Peyer's patch (tissue), 4 donors: ENCODE results near the gene MICAL3. TPM values are rescaled to one million over a fixed set of nuclear protein-coding genes. Genes with fewer than 3 reads are reported as not detected.

Experiments
- DNase-seq, 3 donors: peaks; one replicate each; pipeline ENCODE4 v3.0.0-alpha.2; 2017 to 2019
- H3K27ac ChIP-seq, 4 donors: fragments of 200-600 bp; sonication (generic); one replicate each; pipeline ENCODE4 v1.5.1; 2016 to 2019
- H3K27me3 ChIP-seq, 2 donors: fragments of 200-600 bp; sonication (generic); one replicate each; pipeline ENCODE4 v1.5.1; 2019
- H3K36me3 ChIP-seq, 3 donors: fragments of 200-600 bp; sonication (generic); one replicate each; pipeline ENCODE4 v1.5.1; 2016 to 2019
- H3K4me1 ChIP-seq, 4 donors: fragments of 200-600 bp; sonication (generic); one replicate each; pipeline ENCODE4 v1.5.1; 2016 to 2019
- H3K4me3 ChIP-seq, 4 donors: fragments of 200-600 bp; sonication (generic); 1 replicate in 3 of 4; 2 replicates in 1 of 4; pipeline ENCODE4 v1.5.1; 2016 to 2019; ENCODE audit warnings: mild to moderate bottlenecking in 1 of 4
- H3K9me3 ChIP-seq, 4 donors: fragments of 200-600 bp; sonication (generic); one replicate each; pipeline ENCODE4 v1.5.1; 2016 to 2019; ENCODE audit warnings: mild to moderate bottlenecking in 1 of 4
- POLR2A ChIP-seq, 2 donors: fragments of 450-650 bp; IDR thresholded peaks; one replicate each; pipeline ENCODE4 v1.5.1; 2017; ENCODE audit warnings: antibody characterized with exemption in 2 of 2, mild to moderate bottlenecking in 2 of 2, moderate library complexity in 2 of 2
- total RNA-seq, 4 donors: library from RNA; depleted of rRNA; stranded (reverse); fragments of >200 nt; gene quantifications; one replicate each; pipeline ENCODE4 v1.1.0, GENCODE V29; 2016
- TF ChIP-seq, protein P1 (sequence below), 6 experiments: fragments of 450-650 bp in 4 of 6; fragments of 200-600 bp in 2 of 6; sonication (generic) in 1 of 6; IDR thresholded peaks; one replicate each; pipeline ENCODE4 v1.5.1; 2017 to 2019; ENCODE audit warnings: antibody characterized with exemption in 6 of 6, mild to moderate bottlenecking in 3 of 6, moderate library complexity in 1 of 6

The MICAL3 gene
- total RNA-seq, 4 donors from 2014 or later: 68.5 to 99.1 (median 88.7) TPM

DNA sequence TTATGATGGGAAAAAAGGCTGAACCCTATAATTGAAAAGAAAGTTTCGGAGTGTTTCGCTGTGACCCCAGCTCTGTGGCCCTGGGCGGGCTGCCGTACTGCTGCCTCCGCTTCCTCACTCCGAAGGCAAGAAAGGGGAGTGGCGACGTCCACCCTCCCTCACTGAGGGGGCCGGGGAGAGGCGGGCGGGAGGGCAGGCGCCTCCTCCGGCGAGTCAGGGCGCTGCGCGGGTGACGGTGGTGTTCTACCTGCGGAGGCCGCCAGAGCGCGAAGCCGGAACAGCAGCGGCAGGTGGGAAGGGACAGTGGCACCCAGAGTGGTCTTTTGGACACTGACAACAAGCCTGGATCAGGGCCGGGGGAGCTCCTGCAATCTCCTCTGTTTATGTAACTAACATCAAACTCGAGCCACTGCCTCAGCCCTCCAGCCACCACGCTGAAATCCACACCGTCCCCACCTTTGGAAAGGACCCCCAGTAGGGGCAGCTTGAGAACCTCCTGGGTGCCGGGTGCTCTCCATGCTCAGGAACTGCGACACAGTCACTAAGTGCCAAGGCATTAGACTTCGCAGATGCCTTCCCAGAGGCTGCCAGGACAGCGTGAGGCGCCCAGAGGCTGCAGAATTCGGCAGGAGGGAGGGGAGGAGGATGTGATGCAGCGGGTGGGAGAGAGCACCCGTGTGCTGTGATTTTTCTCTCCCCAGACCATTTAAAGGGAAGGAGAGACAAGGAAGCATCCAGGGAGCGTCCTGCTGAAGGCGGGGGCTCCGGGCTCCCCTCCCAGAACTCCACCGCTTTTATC is 275.6 kb downstream of the MICAL3 start:
- H3K36me3 ChIP-seq: no peaks in the 10 kb centered on the region
- no peaks in the 10 kb centered on the region for H3K27me3 ChIP-seq
- H3K4me3 ChIP-seq: no peak overlapping the region
- TF ChIP-seq, protein P1, sequence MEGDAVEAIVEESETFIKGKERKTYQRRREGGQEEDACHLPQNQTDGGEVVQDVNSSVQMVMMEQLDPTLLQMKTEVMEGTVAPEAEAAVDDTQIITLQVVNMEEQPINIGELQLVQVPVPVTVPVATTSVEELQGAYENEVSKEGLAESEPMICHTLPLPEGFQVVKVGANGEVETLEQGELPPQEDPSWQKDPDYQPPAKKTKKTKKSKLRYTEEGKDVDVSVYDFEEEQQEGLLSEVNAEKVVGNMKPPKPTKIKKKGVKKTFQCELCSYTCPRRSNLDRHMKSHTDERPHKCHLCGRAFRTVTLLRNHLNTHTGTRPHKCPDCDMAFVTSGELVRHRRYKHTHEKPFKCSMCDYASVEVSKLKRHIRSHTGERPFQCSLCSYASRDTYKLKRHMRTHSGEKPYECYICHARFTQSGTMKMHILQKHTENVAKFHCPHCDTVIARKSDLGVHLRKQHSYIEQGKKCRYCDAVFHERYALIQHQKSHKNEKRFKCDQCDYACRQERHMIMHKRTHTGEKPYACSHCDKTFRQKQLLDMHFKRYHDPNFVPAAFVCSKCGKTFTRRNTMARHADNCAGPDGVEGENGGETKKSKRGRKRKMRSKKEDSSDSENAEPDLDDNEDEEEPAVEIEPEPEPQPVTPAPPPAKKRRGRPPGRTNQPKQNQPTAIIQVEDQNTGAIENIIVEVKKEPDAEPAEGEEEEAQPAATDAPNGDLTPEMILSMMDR (IDR thresholded peaks at IDR 0.05): no peak
- no peak for TF ChIP-seq POLR2A (IDR thresholded peaks at IDR 0.05)
- no peaks in the 10 kb centered on the region for H3K4me1 ChIP-seq
- no peak overlapping the region for H3K27ac ChIP-seq
- no peaks in the 10 kb centered on the region for H3K9me3 ChIP-seq
- no peak for DNase-seq

DNA sequence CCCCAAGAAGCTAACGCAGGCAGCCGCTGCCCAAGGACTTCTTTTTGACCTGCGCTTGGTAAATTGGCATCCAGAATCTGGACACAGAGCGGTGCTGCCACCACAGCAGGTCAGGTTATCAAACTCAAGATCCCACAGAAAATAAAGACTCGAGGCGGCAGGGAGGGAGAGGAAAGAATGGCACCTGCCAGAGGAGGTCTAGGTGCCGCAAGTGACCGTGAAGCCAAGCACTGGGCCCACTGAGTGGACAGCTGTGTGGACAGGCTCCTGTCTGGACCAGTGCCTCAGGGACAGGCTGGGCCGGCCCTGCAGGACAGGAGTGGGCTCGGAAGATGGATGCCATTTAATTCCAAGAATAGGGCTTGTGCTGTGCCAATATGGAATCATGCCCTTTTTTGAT is 277.4 kb downstream of the MICAL3 start:
- Histone ChIP-seq H3K4me1 (no peaks in the 10 kb centered on the region), H3K4me3 (no peak overlapping the region), H3K27ac (no peak overlapping the region), H3K27me3 (no peaks in the 10 kb centered on the region), H3K9me3 (no peaks in the 10 kb centered on the region), H3K36me3 (no peaks in the 10 kb centered on the region)
- no peak for DNase-seq
- TF ChIP-seq, protein P1 (IDR thresholded peaks at IDR 0.05): no peak
- no peak for TF ChIP-seq POLR2A (IDR thresholded peaks at IDR 0.05)

- H3K4me3 ChIP-seq: no peak overlapping the region
Measured at GRCh38 chr22:17744430-17744829, 279.9 kb downstream of the MICAL3 start.

GRCh38 chr22:17743661-17744411 is 280.5 kb downstream of the MICAL3 start:
- H3K27ac ChIP-seq: no peak overlapping the region
- H3K4me1 ChIP-seq: no peaks in the 10 kb centered on the region
- H3K4me3 ChIP-seq: no peak overlapping the region
- DNase-seq: no peak
- peaks cover 0 to 13% (median 0%) of the 10 kb centered on the region in 3 donors for H3K36me3 ChIP-seq
- H3K9me3 ChIP-seq: no peaks in the 10 kb centered on the region
- no peaks in the 10 kb centered on the region for H3K27me3 ChIP-seq
- TF ChIP-seq, protein P1 (IDR thresholded peaks at IDR 0.05): no peak
- no peak for TF ChIP-seq POLR2A (IDR thresholded peaks at IDR 0.05)

More at GRCh38 chr22:17744430-17744829, 279.9 kb downstream of the MICAL3 start:
- no peak overlapping the region for H3K27ac ChIP-seq
- TF ChIP-seq POLR2A (IDR thresholded peaks at IDR 0.05): no peak
- TF ChIP-seq, protein P1 (IDR thresholded peaks at IDR 0.05): no peak
- no peaks in the 10 kb centered on the region for H3K4me1 ChIP-seq
- H3K9me3 ChIP-seq: no peaks in the 10 kb centered on the region
- DNase-seq: no peak
- H3K27me3 ChIP-seq: no peaks in the 10 kb centered on the region
- H3K36me3 ChIP-seq: peaks cover 0 to 7% (median 0%) of the 10 kb centered on the region in 3 donors

DNA sequence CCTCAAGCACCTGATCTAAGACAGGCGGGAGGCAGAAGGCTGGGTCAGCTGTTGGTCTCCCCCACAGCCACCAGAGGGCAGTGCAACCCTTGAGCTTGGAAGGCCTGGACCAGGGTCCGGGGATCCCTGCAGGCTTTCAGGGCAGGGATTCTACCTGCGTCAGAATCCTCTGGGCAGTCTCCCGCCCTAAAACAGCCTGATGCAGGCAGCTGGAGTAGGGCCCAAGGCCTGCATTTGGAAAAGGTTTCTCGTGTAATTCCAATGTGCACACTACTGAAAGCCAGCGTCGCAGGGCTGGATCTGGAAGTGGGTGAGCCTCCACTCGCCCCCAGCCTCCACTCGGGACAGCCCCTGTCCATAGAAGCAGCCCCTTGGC is 281.8 kb downstream of the MICAL3 start:
- peak; percentile 42 to 80 (median 77) for DNase-seq
- peaks cover 0 to 26% (median 0%) of the 10 kb centered on the region in 3 donors for H3K36me3 ChIP-seq
- no peak overlapping the region for H3K4me3 ChIP-seq
- H3K4me1 ChIP-seq: no peaks in the 10 kb centered on the region
- no peak for TF ChIP-seq POLR2A (IDR thresholded peaks at IDR 0.05)
- TF ChIP-seq, protein P1 (IDR thresholded peaks at IDR 0.05): peak; percentile 15 to 86 (median 73)
- H3K9me3 ChIP-seq: no peaks in the 10 kb centered on the region
- no peaks in the 10 kb centered on the region for H3K27me3 ChIP-seq
- H3K27ac ChIP-seq: no peak overlapping the region
